Astrocyte (in vitro differentiated cells and primary cell): ENCODE data around the gene NCOA4. TPM values are rescaled to one million over a fixed set of nuclear protein-coding genes. Genes with fewer than 3 reads are reported as not detected.
"Not testable (repeated sequence)": the region's sequence is repeated elsewhere in the genome, so short reads cannot be mapped to it uniquely, and the experiment has no call there.

Experiments
- DNase-seq: peaks from one replicate; pipeline ENCODE4 v3.0.0-alpha.2; 2010; ENCODE audit warnings: low read depth
- FAIRE-seq: peaks from 2 replicates; lab custom pipeline; 2011; peaks lifted over from hg19 to GRCh38; lab: Jason Lieb, UNC
- H2AFZ ChIP-seq: 2 replicates; pipeline ENCODE4 v1.6.0; 2012; ENCODE audit warnings: low read depth, low read length, inconsistent platforms
- H3K27ac ChIP-seq: 2 replicates; pipeline ENCODE4 v1.5.1; 2011; ENCODE audit warnings: low read depth, low read length, inconsistent platforms
- H3K27me3 ChIP-seq: 2 replicates; pipeline ENCODE4 v1.6.0; 2011; ENCODE audit warnings: low read length, inconsistent platforms; ENCODE audit not compliant: insufficient read depth
- H3K36me3 ChIP-seq: 2 replicates; pipeline ENCODE4 v1.5.1; 2011; ENCODE audit warnings: low read length, inconsistent platforms; ENCODE audit not compliant: insufficient read depth
- H3K4me1 ChIP-seq: 2 replicates; pipeline ENCODE4 v1.5.1; 2011; ENCODE audit warnings: low read length, inconsistent platforms; ENCODE audit not compliant: insufficient read depth
- H3K4me2 ChIP-seq: 2 replicates; pipeline ENCODE4 v1.6.0; 2012; ENCODE audit warnings: low read length, inconsistent platforms
- H3K4me3 ChIP-seq: 2 replicates; pipeline ENCODE4 v1.5.1; 2011; ENCODE audit warnings: low read depth, mild to moderate bottlenecking, low read length, inconsistent platforms; ENCODE audit not compliant: insufficient read depth
- H3K79me2 ChIP-seq: 2 replicates; pipeline ENCODE4 v1.6.0; 2012; ENCODE audit warnings: mild to moderate bottlenecking, low read length, inconsistent platforms; ENCODE audit not compliant: insufficient read depth
- H3K9ac ChIP-seq: 2 replicates; pipeline ENCODE4 v1.6.0; 2012; ENCODE audit warnings: mild to moderate bottlenecking, low read length, inconsistent platforms
- H3K9me3 ChIP-seq: 2 replicates; pipeline ENCODE4 v1.5.1; 2012; ENCODE audit warnings: low read depth, mild to moderate bottlenecking, low read length, inconsistent platforms; ENCODE audit not compliant: insufficient read depth
- H4K20me1 ChIP-seq: 2 replicates; pipeline ENCODE4 v1.6.0; 2012; ENCODE audit warnings: low read length, inconsistent platforms; ENCODE audit not compliant: insufficient read depth
- H3K27ac Mint-ChIP-seq: one replicate; pipeline ENCODE4 v1.8.0; 2021; ENCODE audit warnings: mild to moderate bottlenecking, mixed read lengths; ENCODE audit not compliant: unreplicated experiment
- H3K27me3 Mint-ChIP-seq: one replicate; pipeline ENCODE4 v1.8.0; 2021; ENCODE audit warnings: low read depth, mixed read lengths; ENCODE audit not compliant: unreplicated experiment
- H3K36me3 Mint-ChIP-seq: one replicate; pipeline ENCODE4 v1.8.0; 2021; ENCODE audit warnings: low read depth, mixed read lengths; ENCODE audit not compliant: unreplicated experiment
- H3K4me1 Mint-ChIP-seq: one replicate; pipeline ENCODE4 v1.8.0; 2021; ENCODE audit warnings: low read depth, mixed read lengths; ENCODE audit not compliant: unreplicated experiment
- H3K4me3 Mint-ChIP-seq: one replicate; pipeline ENCODE4 v1.8.0; 2021; ENCODE audit warnings: mild to moderate bottlenecking, moderate library complexity, mixed read lengths; ENCODE audit not compliant: unreplicated experiment
- H3K9me3 Mint-ChIP-seq: one replicate; pipeline ENCODE4 v1.8.0; 2021; ENCODE audit warnings: mild to moderate bottlenecking, mixed read lengths; ENCODE audit not compliant: unreplicated experiment
- CTCF ChIP-seq: IDR thresholded peaks from 2 replicates; pipeline ENCODE4 v1.5.1; 2011; ENCODE audit warnings: low read depth, mild to moderate bottlenecking, inconsistent platforms, low read length, moderate library complexity; ENCODE audit not compliant: insufficient read depth
- EZH2 ChIP-seq: IDR thresholded peaks from 2 replicates; pipeline ENCODE4 v1.6.1; 2012; ENCODE audit warnings: mild to moderate bottlenecking, low read length, inconsistent platforms; ENCODE audit not compliant: insufficient read depth
- total RNA-seq: library from RNA; stranded (reverse); gene quantifications from 2 replicates; pipeline ENCODE4 v1.2.1, GENCODE V29; 2021

NCOA4 gene
- total RNA-seq, 1 donor from 2014 or later: 120 TPM

GRCh38 chr10:46062723-46063428 is 32.5 kb upstream of the NCOA4 start:
- no peak overlapping the region for H3K4me3 ChIP-seq
- no peaks in the 10 kb centered on the region for H3K9me3 ChIP-seq
- Mint-ChIP-seq H3K27me3 (no peaks in the 10 kb centered on the region), H3K9me3 (no peaks in the 10 kb centered on the region), H3K27ac (no peak overlapping the region), H3K4me3 (no peak overlapping the region), H3K4me1 (no peaks in the 10 kb centered on the region), H3K36me3 (no peaks in the 10 kb centered on the region)
- no peak overlapping the region for H3K9ac ChIP-seq
- no peaks in the 10 kb centered on the region for H3K27me3 ChIP-seq
- H3K4me2 ChIP-seq: no peak overlapping the region
- H2AFZ ChIP-seq: no peak overlapping the region
- H3K79me2 ChIP-seq: no peaks in the 10 kb centered on the region
- no peaks in the 10 kb centered on the region for H3K36me3 ChIP-seq
- FAIRE-seq (no peak), DNase-seq (no peak)
- no peaks in the 10 kb centered on the region for H3K4me1 ChIP-seq
- no peaks in the 10 kb centered on the region for H4K20me1 ChIP-seq
- no peak overlapping the region for H3K27ac ChIP-seq
- TF ChIP-seq CTCF (no peak), EZH2 (no peak)

- no peaks in the 10 kb centered on the region for H3K36me3 ChIP-seq
- H3K27ac Mint-ChIP-seq: no peak overlapping the region
- no peaks in the 10 kb centered on the region for H3K9me3 ChIP-seq
- H3K4me3 Mint-ChIP-seq: no peak overlapping the region
- no peak overlapping the region for H3K4me2 ChIP-seq
- H3K9me3 Mint-ChIP-seq: peaks cover 3% of the 10 kb centered on the region
- TF ChIP-seq CTCF (no peak), EZH2 (no peak)
- no peaks in the 10 kb centered on the region for H3K27me3 Mint-ChIP-seq
- H3K36me3 Mint-ChIP-seq: no peaks in the 10 kb centered on the region
- no peak for DNase-seq
- H4K20me1 ChIP-seq: no peaks in the 10 kb centered on the region
- H3K9ac ChIP-seq: no peak overlapping the region
- no peaks in the 10 kb centered on the region for H3K4me1 ChIP-seq
- H3K4me3 ChIP-seq: no peak overlapping the region
- H3K27ac ChIP-seq: no peak overlapping the region
- H3K4me1 Mint-ChIP-seq: no peaks in the 10 kb centered on the region
- no peak overlapping the region for H2AFZ ChIP-seq
- FAIRE-seq: no peak
- no peaks in the 10 kb centered on the region for H3K27me3 ChIP-seq
- H3K79me2 ChIP-seq: no peaks in the 10 kb centered on the region
Measured at GRCh38 chr10:46060706-46061105, 30.3 kb upstream of the NCOA4 start.

GRCh38 chr10:46057927-46058326 is 27.5 kb upstream of the NCOA4 start:
- DNase-seq, H3K9ac ChIP-seq, FAIRE-seq, H2AFZ ChIP-seq, H3K4me3 Mint-ChIP-seq, H3K27ac Mint-ChIP-seq, H3K9me3 Mint-ChIP-seq, H3K4me3 ChIP-seq, H4K20me1 ChIP-seq, H3K27ac ChIP-seq, H3K9me3 ChIP-seq, H3K36me3 Mint-ChIP-seq, H3K4me1 Mint-ChIP-seq, H3K36me3 ChIP-seq, H3K27me3 Mint-ChIP-seq, H3K79me2 ChIP-seq, H3K27me3 ChIP-seq, H3K4me2 ChIP-seq, H3K4me1 ChIP-seq: not testable (repeated sequence)
